Fibroblast of mammary gland (primary cell): Measurements from ENCODE around the gene DLG2.

Experiments used
- DNase-seq: peaks from one replicate; pipeline ENCODE4 v3.0.0-alpha.2; 2010; ENCODE audit warnings: low read depth
- H3K4me3 ChIP-seq: 2 replicates; pipeline ENCODE4 v1.5.1; 2011; ENCODE audit warnings: low read depth, mild to moderate bottlenecking, low read length, moderate library complexity; ENCODE audit not compliant: control insufficient read depth
- CTCF ChIP-seq: conservative IDR thresholded peaks from 2 replicates; pipeline ENCODE4 v1.5.1; 2011; ENCODE audit warnings: low read depth, low read length, inconsistent platforms; ENCODE audit not compliant: control insufficient read depth, insufficient read depth

Gene DLG2

GRCh38 chr11:84833488-84834088 is 793.6 kb downstream of the DLG2 start:
- no peak overlapping the region for H3K4me3 ChIP-seq
- no peak for TF ChIP-seq CTCF
- DNase-seq: no peak

- no peak for DNase-seq
- no peak for TF ChIP-seq CTCF
- no peak overlapping the region for H3K4me3 ChIP-seq
Observed at GRCh38 chr11:84830372-84830771, 796.8 kb downstream of the DLG2 start.

GRCh38 chr11:84829162-84829561 is 798.0 kb downstream of the DLG2 start:
- no peak for DNase-seq
- no peak overlapping the region for H3K4me3 ChIP-seq
- TF ChIP-seq CTCF: no peak

- no peak for TF ChIP-seq CTCF
- DNase-seq: no peak
- H3K4me3 ChIP-seq: no peak overlapping the region
Observed at GRCh38 chr11:84828616-84829015, 798.5 kb downstream of the DLG2 start.

- no peak for DNase-seq
- no peak overlapping the region for H3K4me3 ChIP-seq
- no peak for TF ChIP-seq CTCF
Observed at GRCh38 chr11:84825106-84825660, 802.0 kb downstream of the DLG2 start.

GRCh38 chr11:84824624-84825023 is 802.5 kb downstream of the DLG2 start:
- DNase-seq: peak; percentile 35
- TF ChIP-seq CTCF: no peak
- H3K4me3 ChIP-seq: no peak overlapping the region
